Lower lobe of right lung (tissue), 2 donors: ENCODE measurements around the gene P4HTM. TPM values are rescaled to one million over a fixed set of nuclear protein-coding genes. Genes with fewer than 3 reads are reported as not detected.

Experiments
- ATAC-seq, 2 donors: fragments of 200-7000 bp; cut with Tn5 transposase; one replicate each; pipeline ENCODE4 v1.9.1; 2020 to 2022; ENCODE audit warnings: mild to moderate bottlenecking in 2 of 2, moderate library complexity in 2 of 2
- DNase-seq: peaks from one replicate; pipeline ENCODE4 v3.0.0-alpha.2; 2020
- H3K27ac ChIP-seq: fragments of 200-600 bp; one replicate; pipeline ENCODE4 v1.8.0; 2022
- H3K27me3 ChIP-seq: fragments of 200-600 bp; one replicate; pipeline ENCODE4 v1.8.0; 2022; ENCODE audit warnings: low read depth
- H3K36me3 ChIP-seq: fragments of 200-600 bp; one replicate; pipeline ENCODE4 v1.8.0; 2022; ENCODE audit warnings: mild to moderate bottlenecking
- H3K4me1 ChIP-seq: fragments of 200-600 bp; one replicate; pipeline ENCODE4 v1.8.0; 2022
- H3K4me3 ChIP-seq: fragments of 200-600 bp; one replicate; pipeline ENCODE4 v1.8.0; 2022; ENCODE audit warnings: mild to moderate bottlenecking
- H3K9me3 ChIP-seq: fragments of 200-600 bp; one replicate; pipeline ENCODE4 v1.8.0; 2022
- CTCF ChIP-seq: fragments of 200-600 bp; IDR thresholded peaks from one replicate; pipeline ENCODE4 v1.8.0; 2022; ENCODE audit warnings: antibody characterized with exemption, mild to moderate bottlenecking
- intact Hi-C: fragments of 100-400 bp; cut with DNase I; formaldehyde crosslinking; loops from one replicate; pipeline ENCODE4 v1.11.0; 2022
- total RNA-seq: library from RNA; stranded (reverse); fragmentation: NEBNext Ultra II Directional; extraction: Animal tissue kit (Norgen Biotek cat#: 25700); gene quantifications from one replicate; pipeline ENCODE4 v1.2.1, GENCODE V29; 2021
- donor health status: DM: no; HTN: yes; CAD: no; lungs with severe emphysema.

The P4HTM gene
- total RNA-seq, 1 donor from 2014 or later = 44.0 TPM

DNA sequence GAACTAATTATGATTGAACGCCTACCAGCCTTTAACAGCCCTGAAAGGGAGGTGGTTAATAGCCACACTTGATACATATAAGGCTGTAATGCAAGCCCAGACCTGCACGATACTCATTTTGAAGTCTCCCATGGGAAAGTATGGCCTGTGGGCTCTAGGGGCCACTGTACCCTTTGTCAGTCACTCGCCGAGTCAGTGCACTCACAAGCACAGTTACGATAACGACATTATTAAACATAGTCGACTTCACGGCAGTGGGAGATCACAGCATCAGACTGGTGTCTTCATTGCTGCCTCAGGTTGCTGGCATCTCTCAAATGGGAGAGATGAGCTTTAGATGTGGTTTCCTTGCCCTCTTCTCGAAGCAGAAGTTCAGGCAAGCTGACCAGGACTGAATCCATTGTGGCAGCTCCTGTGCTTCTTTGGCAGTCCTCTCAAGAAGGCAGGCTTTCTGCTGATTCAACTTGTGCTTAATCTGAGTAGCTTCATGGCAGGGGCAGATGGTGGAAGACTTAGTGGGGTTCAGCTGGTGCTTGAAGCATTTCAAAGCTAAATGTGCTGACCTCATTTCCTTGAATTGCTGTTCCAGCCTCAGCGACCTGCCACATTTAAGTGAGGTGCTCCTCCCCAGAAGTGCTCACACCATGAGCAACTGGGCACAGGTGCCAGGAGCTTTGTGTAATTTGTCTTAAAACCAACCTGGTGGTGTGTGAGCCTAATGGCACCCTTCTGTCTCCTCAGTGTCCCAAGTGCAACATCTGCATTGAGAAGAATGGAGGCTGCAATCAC, 15.8 kb upstream of the P4HTM start:
- intact Hi-C loops = no loop called here
- no peak for TF ChIP-seq CTCF
- Histone ChIP-seq H3K36me3 (peaks cover 98% of the 10 kb centered on the region), H3K27ac (no peak overlapping the region), H3K9me3 (no peaks in the 10 kb centered on the region), H3K4me1 (no peaks in the 10 kb centered on the region), H3K27me3 (no peaks in the 10 kb centered on the region), H3K4me3 (no peak overlapping the region)
- no peak for ATAC-seq
- no peak for DNase-seq

- Histone ChIP-seq H3K36me3 (peaks cover 98% of the 10 kb centered on the region), H3K27me3 (no peaks in the 10 kb centered on the region), H3K4me1 (no peaks in the 10 kb centered on the region), H3K27ac (no peak overlapping the region), H3K4me3 (no peak overlapping the region), H3K9me3 (no peaks in the 10 kb centered on the region)
- no peak for TF ChIP-seq CTCF
- DNase-seq (no peak), ATAC-seq (no peak)
- intact Hi-C loops = no loop called here
Measured at GRCh38 chr3:48979451-48979850, 10.6 kb upstream of the P4HTM start.

GRCh38 chr3:48980295-48980694, 9.7 kb upstream of the P4HTM start:
- Histone ChIP-seq H3K9me3 (no peaks in the 10 kb centered on the region), H3K36me3 (peaks cover 97% of the 10 kb centered on the region), H3K27ac (no peak overlapping the region), H3K4me1 (no peaks in the 10 kb centered on the region), H3K4me3 (no peak overlapping the region), H3K27me3 (no peaks in the 10 kb centered on the region)
- DNase-seq (no peak), ATAC-seq (no peak)
- intact Hi-C loops = no loop called here
- no peak for TF ChIP-seq CTCF

- H3K27ac ChIP-seq = no peak overlapping the region
- DNase-seq = no peak
- peaks cover 89% of the 10 kb centered on the region for H3K36me3 ChIP-seq
- no peaks in the 10 kb centered on the region for H3K9me3 ChIP-seq
- intact Hi-C loops = no loop called here
- no peaks in the 10 kb centered on the region for H3K27me3 ChIP-seq
- H3K4me3 ChIP-seq = no peak overlapping the region
- no peak for ATAC-seq
- TF ChIP-seq CTCF = no peak
- H3K4me1 ChIP-seq = no peaks in the 10 kb centered on the region
Measured at GRCh38 chr3:48982016-48982415, 8.0 kb upstream of the P4HTM start.

DNA sequence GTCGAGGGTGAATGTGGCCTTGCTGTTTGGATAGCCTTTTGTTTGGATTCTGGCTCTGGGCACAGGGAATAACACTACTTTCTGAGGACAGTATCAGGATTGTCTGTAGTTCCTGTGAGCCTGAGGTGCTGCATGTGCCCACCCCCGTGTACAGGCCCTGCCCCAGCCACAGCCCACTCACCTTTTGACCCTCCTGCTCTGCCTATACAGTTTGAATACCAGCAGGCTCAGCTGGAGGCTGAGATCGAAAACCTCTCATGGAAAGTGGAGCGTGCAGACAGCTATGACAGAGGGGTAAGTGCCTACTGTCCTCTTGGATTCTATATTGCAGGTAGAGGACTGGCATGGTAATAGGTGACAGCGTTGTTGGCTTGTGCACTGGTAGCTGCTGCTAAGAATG, 7.4 kb upstream of the P4HTM start:
- H3K27me3 ChIP-seq = no peaks in the 10 kb centered on the region
- H3K4me3 ChIP-seq = no peak overlapping the region
- no peak overlapping the region for H3K27ac ChIP-seq
- H3K9me3 ChIP-seq = no peaks in the 10 kb centered on the region
- no peaks in the 10 kb centered on the region for H3K4me1 ChIP-seq
- ATAC-seq (no peak), DNase-seq (no peak)
- TF ChIP-seq CTCF = no peak
- peaks cover 82% of the 10 kb centered on the region for H3K36me3 ChIP-seq
- intact Hi-C loops = no loop called here
